GM19455 (cell line): Measurements from ENCODE around the gene GNPTAB.
"Not testable (repeated sequence)": the region's sequence is repeated elsewhere in the genome, so short reads cannot be mapped to it uniquely, and the experiment has no call there.

ENCODE experiments used
- ATAC-seq: cut with Tn5 transposase; IDR thresholded peaks from one replicate; pipeline ENCODE4 v1.9.1; 2021; ENCODE audit not compliant: unreplicated experiment

The GNPTAB gene

DNA sequence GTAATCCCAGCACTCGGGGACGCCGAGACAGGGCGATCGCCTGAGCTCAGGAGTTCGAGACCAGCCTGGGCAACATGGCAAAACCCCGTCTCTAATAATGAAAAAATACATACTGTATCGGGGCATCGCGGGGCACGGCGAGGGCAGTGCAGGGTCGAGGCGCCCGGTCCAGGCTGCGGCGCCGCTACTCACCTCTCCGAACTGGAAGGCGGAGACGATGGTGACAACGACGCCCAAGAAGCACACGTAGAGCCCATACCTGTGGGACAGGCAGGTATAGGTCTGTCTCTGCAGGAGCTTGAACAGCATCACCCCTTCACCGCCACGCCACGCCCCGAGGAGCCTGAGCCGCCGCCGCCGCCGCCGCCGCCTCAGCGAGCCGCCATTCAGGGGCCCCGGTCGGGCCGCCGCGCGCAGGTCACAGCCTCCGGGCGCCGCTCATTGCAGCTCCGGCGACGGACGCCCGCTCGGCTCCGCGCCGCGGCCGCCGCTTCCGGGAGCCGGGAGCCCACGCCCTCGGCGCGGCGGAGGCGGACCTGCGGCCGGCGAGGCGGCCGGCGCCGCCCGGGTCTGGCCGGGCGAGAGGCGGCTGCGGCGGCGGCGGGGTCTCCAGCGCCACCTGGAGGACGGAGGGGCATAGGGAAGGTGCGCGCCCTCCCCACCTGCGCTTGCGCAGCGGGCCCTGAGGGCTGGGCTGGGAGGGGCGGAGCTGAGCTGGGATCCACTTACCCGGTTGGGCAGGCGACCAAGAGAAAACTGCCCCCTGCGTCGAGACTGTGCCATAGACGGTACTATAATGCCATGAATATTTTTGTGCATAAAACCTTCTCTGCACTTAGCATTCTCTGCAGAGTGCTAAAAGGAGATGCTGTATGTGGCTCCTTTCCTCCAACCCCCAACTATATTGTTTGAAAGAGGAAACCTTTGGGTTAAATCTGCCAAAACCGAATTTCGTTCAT is at the start of gene GNPTAB:
GNPTAB (minus strand) TSS at position 593 of the 959 bp plus-strand sequence; CDS start at position 309, 284 bp downstream.
- ATAC-seq, result peak; percentile 92

DNA sequence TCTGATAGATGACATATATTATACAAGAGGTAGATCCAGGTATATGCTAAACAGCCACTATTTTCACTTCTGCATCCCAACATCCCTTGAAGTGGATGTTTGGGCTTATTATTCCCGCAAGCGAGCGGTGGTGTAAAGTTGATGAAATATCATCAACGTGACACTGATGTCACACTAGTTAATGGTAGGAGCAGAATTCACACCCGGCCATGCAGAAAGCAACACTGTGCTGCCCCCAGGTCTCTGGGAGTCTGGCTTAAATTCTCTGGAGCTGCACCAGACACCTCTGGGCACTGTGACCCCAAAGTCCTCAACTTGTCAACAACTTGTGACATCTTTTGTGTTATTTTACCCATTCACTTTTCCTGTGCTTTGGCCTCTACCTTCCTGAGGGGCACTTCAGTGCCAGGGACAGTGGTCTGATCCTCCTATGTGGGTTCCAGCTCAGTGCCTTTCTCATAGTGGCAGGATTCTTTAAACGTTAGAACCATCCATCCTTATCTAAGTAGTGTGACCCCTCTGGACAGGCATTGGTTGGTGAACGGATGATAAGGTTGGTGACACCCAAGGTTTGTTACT is 47.6 kb upstream of the GNPTAB start:
- no peak for ATAC-seq

DNA sequence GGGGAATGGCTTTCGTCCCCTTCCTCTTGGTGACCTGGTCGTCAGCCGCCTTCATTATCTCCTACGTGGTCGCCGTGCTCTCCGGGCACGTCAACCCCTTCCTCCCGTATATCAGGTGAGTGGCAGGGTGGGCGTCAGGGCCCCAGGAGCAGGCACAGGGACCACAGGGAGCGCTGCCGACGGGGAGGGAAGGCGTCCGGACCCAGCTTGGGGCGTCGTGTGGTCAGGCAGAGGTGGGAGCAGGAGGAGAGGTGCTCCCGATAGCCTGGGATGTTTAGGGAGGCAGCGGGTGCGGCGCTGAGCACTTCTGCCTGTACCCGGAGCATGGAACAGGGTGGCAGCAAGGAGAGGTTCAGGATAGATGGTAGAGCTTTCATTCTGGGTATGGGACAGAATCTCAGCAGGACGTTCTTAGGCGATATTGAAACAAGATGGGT is 47.1 kb upstream of the GNPTAB start:
- peak; percentile 29 for ATAC-seq

GRCh38 chr12:101876861-101877805 is 46.4 kb upstream of the GNPTAB start, which contains the start of gene DRAM1:
TSS of gene DRAM1 (plus strand) at chr12:101877580. CDS start at chr12:101877790, 210 bp downstream.
- peak; percentile 86 for ATAC-seq

- ATAC-seq, result no peak
Observed at GRCh38 chr12:101876322-101876860, 45.6 kb upstream of the GNPTAB start.

GRCh38 chr12:101875162-101875561 is 44.4 kb upstream of the GNPTAB start:
- ATAC-seq, result no peak

GRCh38 chr12:101870925-101871324 is 40.2 kb upstream of the GNPTAB start:
- no peak for ATAC-seq

GRCh38 chr12:101867619-101868018 is 36.9 kb upstream of the GNPTAB start:
- ATAC-seq, result not testable (repeated sequence)

GRCh38 chr12:101866615-101867373 is 36.0 kb upstream of the GNPTAB start:
- ATAC-seq, result no peak

DNA sequence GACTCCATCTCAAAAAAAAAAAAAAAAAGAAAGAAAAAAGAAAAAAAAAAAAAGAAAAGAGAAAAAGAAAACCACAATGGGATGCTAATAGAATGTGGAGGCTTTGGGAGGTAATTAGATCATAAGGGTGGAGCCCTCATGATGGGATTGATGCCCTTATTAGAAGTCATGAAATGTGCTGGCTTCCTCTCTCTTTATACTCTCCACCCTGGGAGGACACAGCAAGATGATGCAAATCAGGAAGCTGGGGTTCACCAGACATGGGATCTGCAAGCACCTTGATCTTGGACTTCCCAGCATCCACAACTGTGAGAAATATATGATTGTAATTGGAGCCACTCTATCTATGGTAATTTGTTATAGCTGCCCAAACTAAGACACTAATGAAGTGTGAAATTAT is 33.2 kb upstream of the GNPTAB start:
- ATAC-seq, result no peak

DNA sequence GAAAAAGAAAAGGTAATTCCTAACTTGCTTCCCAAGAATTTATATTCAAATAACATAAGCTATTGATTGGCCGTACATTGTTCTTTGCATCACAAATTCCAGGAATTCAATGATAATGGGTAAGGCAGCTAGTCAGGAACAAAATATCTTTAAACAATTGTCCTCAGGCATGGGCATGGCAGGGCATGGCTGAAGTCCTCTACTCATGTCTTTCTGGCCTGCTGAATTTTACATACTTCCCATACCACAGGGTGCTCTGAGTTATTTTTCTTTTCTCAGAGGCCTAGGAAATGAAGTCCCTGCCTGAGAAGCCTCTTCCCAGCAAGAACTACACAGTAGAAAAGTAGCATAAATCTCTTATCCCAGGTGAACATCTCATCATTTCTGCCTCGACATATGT is 31.5 kb upstream of the GNPTAB start:
- ATAC-seq, result no peak

GRCh38 chr12:101861688-101862087 is 30.9 kb upstream of the GNPTAB start:
- not testable (repeated sequence) for ATAC-seq

- peak; percentile 46 for ATAC-seq
Observed at GRCh38 chr12:101859664-101860607, 29.2 kb upstream of the GNPTAB start.

DNA sequence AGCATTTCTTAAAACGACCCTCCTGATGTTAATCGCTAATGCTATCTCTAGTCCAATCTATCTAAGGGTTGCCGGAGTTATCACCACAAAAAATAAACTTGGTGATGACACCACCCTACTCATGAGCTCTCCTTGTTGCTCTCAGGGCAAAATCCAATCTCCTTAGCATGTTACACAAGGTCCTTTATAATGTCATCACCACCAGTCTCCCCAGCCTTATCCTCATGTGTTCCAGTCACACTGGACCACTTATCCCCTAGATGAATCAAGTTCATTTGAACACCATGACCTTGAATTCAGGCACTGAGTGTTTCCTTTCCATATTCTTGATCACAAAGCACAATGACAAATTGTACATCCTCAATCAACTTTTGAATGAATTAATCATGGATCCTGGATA is 27.6 kb upstream of the GNPTAB start:
- no peak for ATAC-seq

DNA sequence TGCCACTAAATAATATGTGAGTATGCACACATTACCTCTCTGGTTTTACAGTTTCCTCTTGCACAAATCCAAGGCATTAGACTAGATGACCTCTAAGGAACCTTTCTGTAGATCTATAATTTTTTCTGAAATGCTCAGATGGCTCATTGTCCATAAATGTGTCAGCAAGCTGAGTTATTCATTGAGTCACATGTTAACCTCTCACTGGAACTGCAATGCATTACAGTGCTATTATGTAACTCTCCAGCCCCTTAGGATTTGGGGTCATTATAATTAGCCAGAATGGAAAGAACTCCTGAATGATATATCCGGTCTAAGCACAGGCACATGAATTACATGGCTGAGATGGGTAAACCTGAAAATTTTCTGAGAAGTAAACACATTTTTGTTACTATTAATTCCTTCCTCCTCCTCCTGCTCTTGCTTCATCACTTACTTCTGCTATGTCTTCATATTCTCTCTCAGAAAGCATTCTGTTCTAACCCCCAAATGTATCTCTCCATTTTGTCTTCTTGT is 26.3 kb upstream of the GNPTAB start:
- no peak for ATAC-seq

DNA sequence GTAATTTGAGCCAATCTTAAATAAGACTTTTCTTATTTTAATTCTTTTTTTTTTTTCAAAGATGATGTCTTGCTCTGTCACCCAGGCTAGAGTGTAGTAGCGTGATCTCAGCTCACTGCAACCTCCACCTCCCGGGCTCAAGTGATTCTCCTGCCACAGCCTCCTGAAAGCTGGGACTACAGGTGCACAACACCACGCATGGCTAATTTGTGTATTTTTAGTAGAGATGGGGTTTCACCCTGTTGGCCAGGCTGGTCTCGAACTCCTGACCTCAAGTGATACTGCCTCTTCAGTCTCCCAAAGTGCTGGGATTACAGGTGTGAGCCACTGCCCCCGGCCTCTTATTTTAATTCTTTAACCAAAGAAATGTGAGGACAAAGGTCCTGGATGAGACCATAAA is 25.9 kb upstream of the GNPTAB start:
- ATAC-seq, result not testable (repeated sequence)

DNA sequence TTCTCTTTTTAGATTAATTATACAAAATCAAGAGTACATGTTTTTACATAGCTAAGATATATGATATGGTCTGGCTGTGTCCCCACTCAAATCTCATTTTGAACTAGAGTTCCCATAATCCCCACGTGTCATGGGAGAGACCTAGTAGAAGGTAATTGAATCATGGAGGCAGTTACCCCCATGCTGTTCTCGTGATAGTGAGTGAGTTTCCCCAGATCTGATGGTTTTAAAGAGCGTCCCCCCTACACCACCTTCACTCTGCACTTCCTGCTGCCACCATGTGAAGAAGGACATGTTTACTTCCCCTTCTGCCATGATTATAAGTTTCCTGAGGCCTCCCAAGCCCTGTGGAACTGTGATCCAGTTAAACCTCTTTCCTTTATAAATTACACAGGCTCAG is 25.2 kb upstream of the GNPTAB start:
- ATAC-seq, result no peak

GRCh38 chr12:101855364-101855884 is 24.7 kb upstream of the GNPTAB start:
- no peak for ATAC-seq
